ENCODE measurements around the gene OPRM1.
"Not testable (repeated sequence)": the region's sequence is repeated elsewhere in the genome, so short reads cannot be mapped to it uniquely, and the experiment has no call there.

The OPRM1 gene

GRCh38 chr6:154169193-154169847 lies 130.3 kb downstream of the OPRM1 start:
- no peak for TF ChIP-seq CTCF (IDR thresholded peaks at IDR 0.05; ENCODE audit: low read length, missing control alignments)
- DNase-seq (ENCODE audit: low read depth), result peak; percentile 3
- no peak overlapping the region for H3K4me3 ChIP-seq (replicated peaks; ENCODE audit: low read depth, low read length)

GRCh38 chr6:154170106-154170505 lies 131.1 kb downstream of the OPRM1 start:
- H3K4me3 ChIP-seq (replicated peaks; ENCODE audit: low read depth, low read length), result no peak overlapping the region
- no peak for DNase-seq (ENCODE audit: low read depth)
- TF ChIP-seq CTCF (IDR thresholded peaks at IDR 0.05; ENCODE audit: low read length, missing control alignments), result no peak

DNA sequence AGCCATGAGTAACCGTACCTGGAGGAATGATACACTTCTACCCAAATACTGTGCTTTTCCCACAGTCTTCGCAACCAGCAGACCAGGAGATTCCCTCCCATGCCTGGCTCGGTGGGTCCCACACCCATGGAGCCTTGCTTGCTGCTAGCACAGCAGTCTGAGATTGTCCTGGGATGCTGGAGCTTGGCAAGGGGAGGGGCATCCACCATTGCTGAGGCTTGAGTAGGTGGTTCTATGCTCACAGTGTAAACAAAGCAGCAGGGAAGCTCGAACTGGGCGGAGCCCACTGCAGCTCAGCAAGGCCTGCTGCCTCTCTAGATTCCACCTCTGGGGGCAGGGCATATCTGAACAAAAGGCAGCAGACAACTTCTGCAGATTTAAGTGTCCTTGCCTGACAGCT lies 133.4 kb downstream of the OPRM1 start:
- DNase-seq (ENCODE audit: low read depth); H3K4me3 ChIP-seq (replicated peaks; ENCODE audit: low read depth, low read length): not testable (repeated sequence)

GRCh38 chr6:154179434-154179833 lies 140.4 kb downstream of the OPRM1 start:
- no peak overlapping the region for H3K4me3 ChIP-seq (replicated peaks; ENCODE audit: low read depth, low read length)
- TF ChIP-seq CTCF (IDR thresholded peaks at IDR 0.05; ENCODE audit: low read length, missing control alignments), result no peak
- DNase-seq (ENCODE audit: low read depth), result no peak

- DNase-seq (ENCODE audit: low read depth), result no peak
- TF ChIP-seq CTCF (IDR thresholded peaks at IDR 0.05; ENCODE audit: low read length, missing control alignments), result no peak
- H3K4me3 ChIP-seq (replicated peaks; ENCODE audit: low read depth, low read length), result no peak overlapping the region
These were observed 148.2 kb downstream of the OPRM1 start for GRCh38 chr6:154187203-154187602.

DNA sequence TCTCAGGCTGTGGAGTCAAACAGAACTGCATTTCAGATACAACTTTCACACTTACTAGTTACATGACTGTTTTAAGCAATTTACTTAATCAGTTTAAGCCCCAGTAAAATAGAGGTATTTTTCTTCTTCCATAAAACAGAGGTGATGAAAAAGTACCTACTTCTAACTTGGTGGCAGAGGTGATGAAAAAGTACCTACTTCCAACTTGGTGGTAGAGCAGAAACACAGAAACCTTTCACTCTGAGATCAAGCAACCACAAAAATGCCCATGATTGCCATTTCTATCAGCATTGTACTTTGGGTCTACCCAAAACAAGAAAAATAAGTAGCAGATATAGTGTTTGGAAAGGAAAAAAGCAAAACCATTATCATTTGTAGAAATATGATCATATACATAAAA lies 148.7 kb downstream of the OPRM1 start:
- DNase-seq (ENCODE audit: low read depth), result no peak
- no peak overlapping the region for H3K4me3 ChIP-seq (replicated peaks; ENCODE audit: low read depth, low read length)
- no peak for TF ChIP-seq CTCF (IDR thresholded peaks at IDR 0.05; ENCODE audit: low read length, missing control alignments)

GRCh38 chr6:154196333-154196885 lies 157.4 kb downstream of the OPRM1 start:
- no peak overlapping the region for H3K4me3 ChIP-seq (replicated peaks; ENCODE audit: low read depth, low read length)
- TF ChIP-seq CTCF (IDR thresholded peaks at IDR 0.05; ENCODE audit: low read length, missing control alignments), result no peak
- no peak for DNase-seq (ENCODE audit: low read depth)
